OCI-LY3 (cell line): Measurements from ENCODE around the gene DEDD2.

Source experiments
- CTCF ChIP-seq: fragments of 200-600, 300-600 bp; sonication (generic); IDR thresholded peaks from 2 replicates; pipeline ENCODE4 v1.5.1; 2014; ENCODE audit warnings: antibody characterized with exemption, low read length, low read depth
- EZH2phosphoT487 ChIP-seq: fragments of 200-600 bp; shearing (Covaris generic); IDR thresholded peaks from 2 replicates; pipeline ENCODE4 v1.6.1; 2018; ENCODE audit warnings: antibody characterized with exemption, mixed run types, low read depth

DNA sequence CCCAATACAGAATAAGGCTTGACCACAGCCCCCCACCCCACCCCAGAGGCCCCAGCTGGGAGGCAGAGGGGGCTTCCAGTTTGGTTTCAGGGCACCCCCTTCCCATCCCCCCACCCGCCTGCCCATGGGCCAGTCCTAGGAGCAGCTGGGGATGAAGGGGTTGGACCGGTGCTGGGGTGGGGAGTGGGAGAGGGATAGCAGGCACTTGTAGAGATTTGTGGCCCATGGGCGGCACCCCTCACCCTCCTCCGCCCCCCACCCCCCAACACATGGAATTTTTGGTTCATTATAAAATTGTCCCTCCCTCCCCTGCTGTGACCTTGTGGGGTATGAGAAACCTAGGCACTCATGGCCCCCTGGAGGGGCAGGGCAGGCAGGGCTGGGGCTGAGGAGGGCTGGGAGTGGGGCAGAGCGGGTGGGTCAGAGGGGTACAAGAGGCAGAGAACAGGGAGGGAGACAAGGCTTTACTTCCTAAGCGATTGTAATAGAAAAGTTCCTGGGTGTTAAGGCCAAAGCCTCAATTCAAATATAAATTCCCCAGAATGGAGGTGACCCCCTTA is 30.2 kb upstream of the DEDD2 start:
- TF ChIP-seq CTCF (no peak), EZH2phosphoT487 (no peak)
